Measurements from ENCODE around the gene LYSMD1.
A peak's percentile ranks its signal among the peaks of the same experiment; 100 is the strongest.

The LYSMD1 gene

DNA sequence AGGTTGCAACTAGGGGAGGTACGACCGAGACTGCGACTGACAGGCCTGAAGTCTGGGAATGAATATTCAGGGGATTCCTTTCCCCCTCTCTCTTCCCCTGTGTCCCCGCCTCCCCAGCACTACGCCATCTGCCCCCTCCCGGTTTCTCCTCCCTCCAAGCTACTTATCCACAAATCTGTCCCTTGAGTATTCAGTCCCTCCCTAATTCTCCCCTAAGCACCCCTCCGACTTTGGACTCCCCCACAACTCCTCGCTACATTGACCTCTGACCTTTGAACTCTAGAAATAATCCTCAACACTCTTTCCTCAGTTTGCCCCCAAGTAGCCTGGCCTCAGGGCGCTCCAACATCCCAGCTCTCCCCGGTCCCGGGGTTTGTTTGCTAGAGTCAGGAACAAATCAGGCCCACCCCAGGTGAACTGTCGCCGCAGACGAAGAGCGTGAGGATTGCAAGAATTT, 393 bp downstream of the LYSMD1 start (continued):
- TF ChIP-seq, protein P1, sequence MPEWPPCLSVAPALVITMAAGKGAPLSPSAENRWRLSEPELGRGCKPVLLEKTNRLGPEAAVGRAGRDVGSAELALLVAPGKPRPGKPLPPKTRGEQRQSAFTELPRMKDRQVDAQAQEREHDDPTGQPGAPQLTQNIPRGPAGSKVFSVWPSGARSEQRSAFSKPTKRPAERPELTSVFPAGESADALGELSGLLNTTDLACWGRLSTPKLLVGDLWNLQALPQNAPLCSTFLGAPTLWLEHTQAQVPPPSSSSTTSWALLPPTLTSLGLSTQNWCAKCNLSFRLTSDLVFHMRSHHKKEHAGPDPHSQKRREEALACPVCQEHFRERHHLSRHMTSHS (tag by site-specific recombination; IDR thresholded peaks at IDR 0.05): no peak
- TF ChIP-seq ZNF302 (tag by site-specific recombination; IDR thresholded peaks at IDR 0.05; ENCODE audit: low read depth): no peak
- no peak for TF ChIP-seq ZNF202 (tag by site-specific recombination; IDR thresholded peaks at IDR 0.05; ENCODE audit: borderline replicate concordance)
- TF ChIP-seq, protein P2, sequence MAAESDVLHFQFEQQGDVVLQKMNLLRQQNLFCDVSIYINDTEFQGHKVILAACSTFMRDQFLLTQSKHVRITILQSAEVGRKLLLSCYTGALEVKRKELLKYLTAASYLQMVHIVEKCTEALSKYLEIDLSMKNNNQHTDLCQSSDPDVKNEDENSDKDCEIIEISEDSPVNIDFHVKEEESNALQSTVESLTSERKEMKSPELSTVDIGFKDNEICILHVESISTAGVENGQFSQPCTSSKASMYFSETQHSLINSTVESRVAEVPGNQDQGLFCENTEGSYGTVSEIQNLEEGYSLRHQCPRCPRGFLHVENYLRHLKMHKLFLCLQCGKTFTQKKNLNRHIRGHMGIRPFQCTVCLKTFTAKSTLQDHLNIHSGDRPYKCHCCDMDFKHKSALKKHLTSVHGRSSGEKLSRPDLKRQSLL (tag by site-specific recombination; IDR thresholded peaks at IDR 0.05): peak; percentile 82
- peak; percentile 73; the same call in 1 of the 2 replicates for TF ChIP-seq SP3 (tag by site-specific recombination; IDR thresholded peaks at IDR 0.05)
- no peak for TF ChIP-seq ZNF677 (tag by site-specific recombination; IDR thresholded peaks at IDR 0.05)
- TF ChIP-seq, protein P3, sequence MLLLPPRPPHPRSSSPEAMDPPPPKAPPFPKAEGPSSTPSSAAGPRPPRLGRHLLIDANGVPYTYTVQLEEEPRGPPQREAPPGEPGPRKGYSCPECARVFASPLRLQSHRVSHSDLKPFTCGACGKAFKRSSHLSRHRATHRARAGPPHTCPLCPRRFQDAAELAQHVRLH (tag by site-specific recombination; IDR thresholded peaks at IDR 0.05): no peak
- TF ChIP-seq ZNF155 (tag by site-specific recombination; IDR thresholded peaks at IDR 0.05): no peak
- TF ChIP-seq, protein P4, sequence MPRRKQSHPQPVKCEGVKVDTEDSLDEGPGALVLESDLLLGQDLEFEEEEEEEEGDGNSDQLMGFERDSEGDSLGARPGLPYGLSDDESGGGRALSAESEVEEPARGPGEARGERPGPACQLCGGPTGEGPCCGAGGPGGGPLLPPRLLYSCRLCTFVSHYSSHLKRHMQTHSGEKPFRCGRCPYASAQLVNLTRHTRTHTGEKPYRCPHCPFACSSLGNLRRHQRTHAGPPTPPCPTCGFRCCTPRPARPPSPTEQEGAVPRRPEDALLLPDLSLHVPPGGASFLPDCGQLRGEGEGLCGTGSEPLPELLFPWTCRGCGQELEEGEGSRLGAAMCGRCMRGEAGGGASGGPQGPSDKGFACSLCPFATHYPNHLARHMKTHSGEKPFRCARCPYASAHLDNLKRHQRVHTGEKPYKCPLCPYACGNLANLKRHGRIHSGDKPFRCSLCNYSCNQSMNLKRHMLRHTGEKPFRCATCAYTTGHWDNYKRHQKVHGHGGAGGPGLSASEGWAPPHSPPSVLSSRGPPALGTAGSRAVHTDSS (tag by site-specific recombination; IDR thresholded peaks at IDR 0.05): no peak
- TF ChIP-seq ZNF433 (tag by site-specific recombination; IDR thresholded peaks at IDR 0.05; ENCODE audit: low read depth): no peak
- no peak for TF ChIP-seq ZNF555 (tag by site-specific recombination; conservative IDR thresholded peaks at IDR 0.05)
- no peak for TF ChIP-seq ZNF274 (IDR thresholded peaks at IDR 0.05; ENCODE audit: low read length)
- no peak for TF ChIP-seq ZNF274 (tag by site-specific recombination; IDR thresholded peaks at IDR 0.05; ENCODE audit: borderline replicate concordance)
- no peak for TF ChIP-seq OSR2 (tag by site-specific recombination; IDR thresholded peaks at IDR 0.05)
- TF ChIP-seq ZNF239 (tag by site-specific recombination; IDR thresholded peaks at IDR 0.05): no peak
- TF ChIP-seq, protein P5, sequence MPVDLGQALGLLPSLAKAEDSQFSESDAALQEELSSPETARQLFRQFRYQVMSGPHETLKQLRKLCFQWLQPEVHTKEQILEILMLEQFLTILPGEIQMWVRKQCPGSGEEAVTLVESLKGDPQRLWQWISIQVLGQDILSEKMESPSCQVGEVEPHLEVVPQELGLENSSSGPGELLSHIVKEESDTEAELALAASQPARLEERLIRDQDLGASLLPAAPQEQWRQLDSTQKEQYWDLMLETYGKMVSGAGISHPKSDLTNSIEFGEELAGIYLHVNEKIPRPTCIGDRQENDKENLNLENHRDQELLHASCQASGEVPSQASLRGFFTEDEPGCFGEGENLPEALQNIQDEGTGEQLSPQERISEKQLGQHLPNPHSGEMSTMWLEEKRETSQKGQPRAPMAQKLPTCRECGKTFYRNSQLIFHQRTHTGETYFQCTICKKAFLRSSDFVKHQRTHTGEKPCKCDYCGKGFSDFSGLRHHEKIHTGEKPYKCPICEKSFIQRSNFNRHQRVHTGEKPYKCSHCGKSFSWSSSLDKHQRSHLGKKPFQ (tag by site-specific recombination; IDR thresholded peaks at IDR 0.05): no peak
- no peak for TF ChIP-seq ZNF175 (tag by site-specific recombination; IDR thresholded peaks at IDR 0.05)
- TF ChIP-seq ZNF561 (tag by site-specific recombination; IDR thresholded peaks at IDR 0.05; ENCODE audit: borderline replicate concordance): no peak
- TF ChIP-seq ZBTB7A (tag by site-specific recombination; IDR thresholded peaks at IDR 0.05; ENCODE audit: low read depth): 0 out of 2 replicates have a peak, but pooled peaks have one; percentile 21
- TF ChIP-seq, protein P6, sequence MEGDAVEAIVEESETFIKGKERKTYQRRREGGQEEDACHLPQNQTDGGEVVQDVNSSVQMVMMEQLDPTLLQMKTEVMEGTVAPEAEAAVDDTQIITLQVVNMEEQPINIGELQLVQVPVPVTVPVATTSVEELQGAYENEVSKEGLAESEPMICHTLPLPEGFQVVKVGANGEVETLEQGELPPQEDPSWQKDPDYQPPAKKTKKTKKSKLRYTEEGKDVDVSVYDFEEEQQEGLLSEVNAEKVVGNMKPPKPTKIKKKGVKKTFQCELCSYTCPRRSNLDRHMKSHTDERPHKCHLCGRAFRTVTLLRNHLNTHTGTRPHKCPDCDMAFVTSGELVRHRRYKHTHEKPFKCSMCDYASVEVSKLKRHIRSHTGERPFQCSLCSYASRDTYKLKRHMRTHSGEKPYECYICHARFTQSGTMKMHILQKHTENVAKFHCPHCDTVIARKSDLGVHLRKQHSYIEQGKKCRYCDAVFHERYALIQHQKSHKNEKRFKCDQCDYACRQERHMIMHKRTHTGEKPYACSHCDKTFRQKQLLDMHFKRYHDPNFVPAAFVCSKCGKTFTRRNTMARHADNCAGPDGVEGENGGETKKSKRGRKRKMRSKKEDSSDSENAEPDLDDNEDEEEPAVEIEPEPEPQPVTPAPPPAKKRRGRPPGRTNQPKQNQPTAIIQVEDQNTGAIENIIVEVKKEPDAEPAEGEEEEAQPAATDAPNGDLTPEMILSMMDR (tag by site-specific recombination; IDR thresholded peaks at IDR 0.05): peak; percentile 16; the same call in 1 of the 2 replicates
- TF ChIP-seq ZNF223 (tag by site-specific recombination; IDR thresholded peaks at IDR 0.05): no peak
- TF ChIP-seq ZNF266 (tag by site-specific recombination; IDR thresholded peaks at IDR 0.05; ENCODE audit: low read depth): no peak
- no peak for TF ChIP-seq ZNF112 (tag by site-specific recombination; IDR thresholded peaks at IDR 0.05)
- TF ChIP-seq, protein P7, sequence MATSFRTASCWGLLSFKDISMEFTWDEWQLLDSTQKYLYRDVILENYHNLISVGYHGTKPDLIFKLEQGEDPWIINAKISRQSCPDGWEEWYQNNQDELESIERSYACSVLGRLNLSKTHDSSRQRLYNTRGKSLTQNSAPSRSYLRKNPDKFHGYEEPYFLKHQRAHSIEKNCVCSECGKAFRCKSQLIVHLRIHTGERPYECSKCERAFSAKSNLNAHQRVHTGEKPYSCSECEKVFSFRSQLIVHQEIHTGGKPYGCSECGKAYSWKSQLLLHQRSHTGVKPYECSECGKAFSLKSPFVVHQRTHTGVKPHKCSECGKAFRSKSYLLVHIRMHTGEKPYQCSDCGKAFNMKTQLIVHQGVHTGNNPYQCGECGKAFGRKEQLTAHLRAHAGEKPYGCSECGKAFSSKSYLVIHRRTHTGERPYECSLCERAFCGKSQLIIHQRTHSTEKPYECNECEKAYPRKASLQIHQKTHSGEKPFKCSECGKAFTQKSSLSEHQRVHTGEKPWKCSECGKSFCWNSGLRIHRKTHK (tag by site-specific recombination; IDR thresholded peaks at IDR 0.05): no peak
- TF ChIP-seq, protein P8, sequence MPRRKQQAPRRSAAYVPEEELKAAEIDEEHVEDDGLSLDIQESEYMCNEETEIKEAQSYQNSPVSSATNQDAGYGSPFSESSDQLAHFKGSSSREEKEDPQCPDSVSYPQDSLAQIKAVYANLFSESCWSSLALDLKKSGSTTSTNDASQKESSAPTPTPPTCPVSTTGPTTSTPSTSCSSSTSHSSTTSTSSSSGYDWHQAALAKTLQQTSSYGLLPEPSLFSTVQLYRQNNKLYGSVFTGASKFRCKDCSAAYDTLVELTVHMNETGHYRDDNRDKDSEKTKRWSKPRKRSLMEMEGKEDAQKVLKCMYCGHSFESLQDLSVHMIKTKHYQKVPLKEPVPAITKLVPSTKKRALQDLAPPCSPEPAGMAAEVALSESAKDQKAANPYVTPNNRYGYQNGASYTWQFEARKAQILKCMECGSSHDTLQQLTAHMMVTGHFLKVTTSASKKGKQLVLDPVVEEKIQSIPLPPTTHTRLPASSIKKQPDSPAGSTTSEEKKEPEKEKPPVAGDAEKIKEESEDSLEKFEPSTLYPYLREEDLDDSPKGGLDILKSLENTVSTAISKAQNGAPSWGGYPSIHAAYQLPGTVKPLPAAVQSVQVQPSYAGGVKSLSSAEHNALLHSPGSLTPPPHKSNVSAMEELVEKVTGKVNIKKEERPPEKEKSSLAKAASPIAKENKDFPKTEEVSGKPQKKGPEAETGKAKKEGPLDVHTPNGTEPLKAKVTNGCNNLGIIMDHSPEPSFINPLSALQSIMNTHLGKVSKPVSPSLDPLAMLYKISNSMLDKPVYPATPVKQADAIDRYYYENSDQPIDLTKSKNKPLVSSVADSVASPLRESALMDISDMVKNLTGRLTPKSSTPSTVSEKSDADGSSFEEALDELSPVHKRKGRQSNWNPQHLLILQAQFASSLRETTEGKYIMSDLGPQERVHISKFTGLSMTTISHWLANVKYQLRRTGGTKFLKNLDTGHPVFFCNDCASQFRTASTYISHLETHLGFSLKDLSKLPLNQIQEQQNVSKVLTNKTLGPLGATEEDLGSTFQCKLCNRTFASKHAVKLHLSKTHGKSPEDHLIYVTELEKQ (tag by site-specific recombination; IDR thresholded peaks at IDR 0.05; ENCODE audit: borderline replicate concordance): no peak
- no peak for TF ChIP-seq HOXC10 (CRISPR knock-in tag; IDR thresholded peaks at IDR 0.05)
- TF ChIP-seq, protein P9, sequence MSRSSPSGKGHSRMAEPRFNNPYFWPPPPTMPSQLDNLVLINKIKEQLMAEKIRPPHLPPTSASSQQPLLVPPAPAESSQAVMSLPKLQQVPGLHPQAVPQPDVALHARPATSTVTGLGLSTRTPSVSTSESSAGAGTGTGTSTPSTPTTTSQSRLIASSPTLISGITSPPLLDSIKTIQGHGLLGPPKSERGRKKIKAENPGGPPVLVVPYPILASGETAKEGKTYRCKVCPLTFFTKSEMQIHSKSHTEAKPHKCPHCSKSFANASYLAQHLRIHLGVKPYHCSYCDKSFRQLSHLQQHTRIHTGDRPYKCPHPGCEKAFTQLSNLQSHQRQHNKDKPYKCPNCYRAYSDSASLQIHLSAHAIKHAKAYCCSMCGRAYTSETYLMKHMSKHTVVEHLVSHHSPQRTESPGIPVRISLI (tag by site-specific recombination; IDR thresholded peaks at IDR 0.05): no peak
